Activated CD4-positive, alpha-beta T cell treated with anti-CD3 and anti-CD28 coated beads for 36 hours (primary cell): ENCODE data around the gene ATL1. TPM values are rescaled to one million over a fixed set of nuclear protein-coding genes. Genes with fewer than 3 reads are reported as not detected.
"Not testable (repeated sequence)": the region's sequence is repeated elsewhere in the genome, so short reads cannot be mapped to it uniquely, and the experiment has no call there.

Source experiments
- ATAC-seq: fragments of 200-7000 bp; cut with Tn5 transposase; one replicate; pipeline ENCODE4 v1.10.0; 2021; ENCODE audit warnings: mild to moderate bottlenecking, moderate library complexity
- CTCF ChIA-PET: fragments of 350-600 bp; sonication (Branson Sonifier 250); formaldehyde crosslinking; loops from one replicate; lab custom pipeline; 2021; ENCODE audit warnings: antibody characterized with exemption; lab: Charles Lee
- POLR2A ChIA-PET: fragments of 350-600 bp; sonication (Branson Sonifier 250); formaldehyde crosslinking; loops from one replicate; lab custom pipeline; 2021; ENCODE audit warnings: antibody characterized with exemption, inconsistent platforms; lab: Charles Lee
- DNase-seq: peaks from one replicate; pipeline ENCODE4 v3.0.0-alpha.2; 2020
- H3K27ac Mint-ChIP-seq: one replicate; pipeline ENCODE4 v1.8.0; 2021; ENCODE audit warnings: mixed read lengths
- H3K27me3 Mint-ChIP-seq: one replicate; pipeline ENCODE4 v1.8.0; 2021; ENCODE audit warnings: mixed read lengths
- H3K36me3 Mint-ChIP-seq: one replicate; pipeline ENCODE4 v1.8.0; 2021; ENCODE audit warnings: low read depth, mixed read lengths
- H3K4me1 Mint-ChIP-seq: one replicate; pipeline ENCODE4 v1.8.0; 2021; ENCODE audit warnings: mixed read lengths
- H3K4me3 Mint-ChIP-seq: one replicate; pipeline ENCODE4 v1.8.0; 2021; ENCODE audit warnings: mild to moderate bottlenecking, moderate library complexity, mixed read lengths
- H3K9me3 Mint-ChIP-seq: one replicate; pipeline ENCODE4 v1.8.0; 2021; ENCODE audit warnings: low read depth, mixed read lengths
- intact Hi-C, 2 experiments: fragments of 100-400 bp; cut with DNase I in 1 of 2; cut with micrococcal nuclease in 1 of 2; formaldehyde crosslinking; loops; one replicate each; pipeline versions ENCODE4 v1.14.2 to v1.15.1; 2022 to 2024; cut with DNase I, micrococcal nuclease
- total RNA-seq, 2 experiments: library from RNA; stranded (reverse); gene quantifications; one replicate each; pipeline ENCODE4 v1.2.3, GENCODE V29; 2021

Gene ATL1
- total RNA-seq, 2 experiments from 2014 or later, result 0.82 to 0.91 TPM

GRCh38 chr14:50552796-50553195 lies 7.1 kb upstream of the ATL1 start:
- H3K27me3 Mint-ChIP-seq, result peaks cover 42% of the 10 kb centered on the region
- CTCF ChIA-PET, result interaction anchor here (0.6 to 0.8 kb wide), 2 partner anchors 24 to 224 kb away, joined by 3 to 4 read pairs; no protein-coding TSS in a partner anchor
- intact Hi-C loops, result not testable (repeated sequence)

GRCh38 chr14:50560931-50561285 lies 963 bp downstream of the ATL1 start:
- Mint-ChIP-seq H3K27me3 (peaks cover 44% of the 10 kb centered on the region), H3K9me3 (no peaks in the 10 kb centered on the region), H3K4me3 (peak overlapping the region; percentile 74), H3K27ac (no peak overlapping the region), H3K36me3 (no peaks in the 10 kb centered on the region), H3K4me1 (peaks cover 12% of the 10 kb centered on the region)
- CTCF ChIA-PET, result interaction anchor here (0.9 to 2.1 kb wide), 3 partner anchors 10 to 213 kb away, joined by 5 to 6 read pairs (median 5); no protein-coding TSS in a partner anchor
- ATAC-seq, result peak; percentile 62
- peak; percentile 75 for DNase-seq
- POLR2A ChIA-PET, result no interaction called here
- intact Hi-C loops, result loop anchor here in 1 of 2 experiments (1.0 to 5.0 kb wide), 2 partner anchors 18 to 106 kb away; partner anchors contain the start of gene SAV1

More at GRCh38 chr14:50552796-50553195, 7.1 kb upstream of the ATL1 start:
- DNase-seq, H3K36me3 Mint-ChIP-seq, H3K27ac Mint-ChIP-seq, ATAC-seq, POLR2A ChIA-PET, H3K4me3 Mint-ChIP-seq, H3K4me1 Mint-ChIP-seq: not testable (repeated sequence)
- H3K9me3 Mint-ChIP-seq, result peaks cover 16% of the 10 kb centered on the region

- ChIA-PET POLR2A (no interaction called here), CTCF (interaction anchor here (1.0 to 2.0 kb wide), 3 partner anchors 9 to 261 kb away, joined by 3 to 5 read pairs (median 4); no protein-coding TSS in a partner anchor)
- DNase-seq (no peak), ATAC-seq (no peak)
- Mint-ChIP-seq H3K27me3 (peaks cover 32% of the 10 kb centered on the region), H3K4me1 (peaks cover 12% of the 10 kb centered on the region), H3K4me3 (no peak overlapping the region), H3K9me3 (no peaks in the 10 kb centered on the region), H3K36me3 (no peaks in the 10 kb centered on the region), H3K27ac (no peak overlapping the region)
- intact Hi-C loops, result loop anchor here in 1 of 2 experiments (5.0 kb wide), 1 partner anchor 104 kb away; the partner anchor contains the start of gene SAV1
These were observed 2.9 kb downstream of the ATL1 start for GRCh38 chr14:50562841-50563240.

GRCh38 chr14:50569714-50570274 lies 9.8 kb downstream of the ATL1 start:
- Mint-ChIP-seq H3K4me3 (no peak overlapping the region), H3K27me3 (no peaks in the 10 kb centered on the region), H3K4me1 (no peaks in the 10 kb centered on the region), H3K9me3 (peaks cover 20% of the 10 kb centered on the region), H3K36me3 (peaks cover 2% of the 10 kb centered on the region), H3K27ac (no peak overlapping the region)
- DNase-seq, result no peak
- POLR2A ChIA-PET, result no interaction called here
- CTCF ChIA-PET, result interaction anchor here (0.6 to 1.8 kb wide), 7 partner anchors 11 to 291 kb away, joined by 3 to 5 read pairs (median 3); no protein-coding TSS in a partner anchor
- intact Hi-C loops, result no loop called here
- ATAC-seq, result no peak

GRCh38 chr14:50573862-50574261 lies 13.9 kb downstream of the ATL1 start:
- Mint-ChIP-seq H3K36me3 (no peaks in the 10 kb centered on the region), H3K27me3 (no peaks in the 10 kb centered on the region), H3K4me3 (no peak overlapping the region), H3K27ac (no peak overlapping the region), H3K4me1 (no peaks in the 10 kb centered on the region), H3K9me3 (peaks cover 16% of the 10 kb centered on the region)
- DNase-seq (no peak), ATAC-seq (peak; percentile 36)
- CTCF ChIA-PET, result interaction anchor here (0.6 to 1.9 kb wide), 3 partner anchors 28 to 286 kb away, joined by 3 to 4 read pairs (median 3); no protein-coding TSS in a partner anchor
- POLR2A ChIA-PET, result no interaction called here
- intact Hi-C loops, result no loop called here

GRCh38 chr14:50575769-50576168 lies 15.8 kb downstream of the ATL1 start:
- intact Hi-C loops, result no loop called here
- ATAC-seq, result no peak
- Mint-ChIP-seq H3K9me3 (peaks cover 3% of the 10 kb centered on the region), H3K27me3 (no peaks in the 10 kb centered on the region), H3K4me1 (no peaks in the 10 kb centered on the region), H3K27ac (no peak overlapping the region), H3K4me3 (no peak overlapping the region), H3K36me3 (no peaks in the 10 kb centered on the region)
- no peak for DNase-seq
- POLR2A ChIA-PET, result no interaction called here
- CTCF ChIA-PET, result interaction anchor here (1.1 kb wide), 1 partner anchor 33 kb away, joined by 5 read pairs; no protein-coding TSS in a partner anchor

GRCh38 chr14:50577982-50578381 lies 18.0 kb downstream of the ATL1 start:
- no peaks in the 10 kb centered on the region for H3K36me3 Mint-ChIP-seq
- POLR2A ChIA-PET, result no interaction called here
- no peaks in the 10 kb centered on the region for H3K4me1 Mint-ChIP-seq
- no peaks in the 10 kb centered on the region for H3K9me3 Mint-ChIP-seq
- intact Hi-C loops, result no loop called here
- H3K27ac Mint-ChIP-seq, result no peak overlapping the region
- no peak overlapping the region for H3K4me3 Mint-ChIP-seq
- CTCF ChIA-PET, result no interaction called here
- DNase-seq (no peak), ATAC-seq (no peak)
- no peaks in the 10 kb centered on the region for H3K27me3 Mint-ChIP-seq

- DNase-seq (no peak), ATAC-seq (no peak)
- ChIA-PET CTCF (interaction anchor here (1.3 kb wide), 1 partner anchor 9 kb away, joined by 4 read pairs; no protein-coding TSS in a partner anchor), POLR2A (no interaction called here)
- Mint-ChIP-seq H3K4me3 (no peak overlapping the region), H3K36me3 (no peaks in the 10 kb centered on the region), H3K9me3 (no peaks in the 10 kb centered on the region), H3K27ac (no peak overlapping the region), H3K4me1 (no peaks in the 10 kb centered on the region), H3K27me3 (no peaks in the 10 kb centered on the region)
- intact Hi-C loops, result no loop called here
These were observed 18.5 kb downstream of the ATL1 start for GRCh38 chr14:50578433-50578832.

GRCh38 chr14:50590464-50590863 lies 30.5 kb downstream of the ATL1 start:
- H3K27ac Mint-ChIP-seq, result no peak overlapping the region
- DNase-seq, result no peak
- H3K9me3 Mint-ChIP-seq, result no peaks in the 10 kb centered on the region
- no peak for ATAC-seq
- no peak overlapping the region for H3K4me3 Mint-ChIP-seq
- intact Hi-C loops, result no loop called here
- H3K4me1 Mint-ChIP-seq, result no peaks in the 10 kb centered on the region
- ChIA-PET POLR2A (no interaction called here), CTCF (interaction anchor here (1.0 to 1.8 kb wide), 2 partner anchors 8 to 269 kb away, joined by 4 to 8 read pairs; no protein-coding TSS in a partner anchor)
- H3K36me3 Mint-ChIP-seq, result no peaks in the 10 kb centered on the region
- no peaks in the 10 kb centered on the region for H3K27me3 Mint-ChIP-seq

- no peak overlapping the region for H3K4me3 Mint-ChIP-seq
- ATAC-seq (no peak), DNase-seq (no peak)
- no peaks in the 10 kb centered on the region for H3K4me1 Mint-ChIP-seq
- intact Hi-C loops, result no loop called here
- no peak overlapping the region for H3K27ac Mint-ChIP-seq
- H3K9me3 Mint-ChIP-seq, result no peaks in the 10 kb centered on the region
- ChIA-PET CTCF (no interaction called here), POLR2A (interaction anchor here (0.7 kb wide), 1 partner anchor 84 kb away, joined by 5 read pairs; no protein-coding TSS in a partner anchor)
- H3K27me3 Mint-ChIP-seq, result no peaks in the 10 kb centered on the region
- no peaks in the 10 kb centered on the region for H3K36me3 Mint-ChIP-seq
These were observed 34.8 kb downstream of the ATL1 start for GRCh38 chr14:50594577-50595316.

GRCh38 chr14:50598765-50599164 lies 38.8 kb downstream of the ATL1 start:
- H3K4me3 Mint-ChIP-seq, result no peak overlapping the region
- no peaks in the 10 kb centered on the region for H3K36me3 Mint-ChIP-seq
- H3K4me1 Mint-ChIP-seq, result no peaks in the 10 kb centered on the region
- POLR2A ChIA-PET, result no interaction called here
- no peaks in the 10 kb centered on the region for H3K27me3 Mint-ChIP-seq
- no peak for DNase-seq
- H3K27ac Mint-ChIP-seq, result no peak overlapping the region
- H3K9me3 Mint-ChIP-seq, result no peaks in the 10 kb centered on the region
- CTCF ChIA-PET, result interaction anchor here (1.0 to 2.6 kb wide), 7 partner anchors 9 to 261 kb away, joined by 3 to 9 read pairs (median 6); no protein-coding TSS in a partner anchor
- ATAC-seq, result no peak
- intact Hi-C loops, result no loop called here
